Kidney capillary endothelial cell (primary cell): ENCODE measurements around the gene SLC22A12.
"Not testable (repeated sequence)": the region's sequence is repeated elsewhere in the genome, so short reads cannot be mapped to it uniquely, and the experiment has no call there.

Experiments
- DNase-seq: peaks from one replicate; pipeline ENCODE4 v3.0.0-alpha.2; 2018; ENCODE audit warnings: low spot score

SLC22A12 gene

GRCh38 chr11:64590763-64591221, at the start of gene SLC22A12:
Gene SLC22A12 (plus strand): TSS chr11:64591220. CDS start chr11:64591557, 337 bp downstream.
- no peak for DNase-seq

- no peak for DNase-seq
Measured at GRCh38 chr11:64542172-64543125, 48.6 kb upstream of the SLC22A12 start.

GRCh38 chr11:64543818-64544217, 47.2 kb upstream of the SLC22A12 start:
- DNase-seq = no peak

- DNase-seq = no peak
Measured at GRCh38 chr11:64544616-64545296, 46.3 kb upstream of the SLC22A12 start.

GRCh38 chr11:64545619-64546018, 45.4 kb upstream of the SLC22A12 start:
- peak; percentile 58 for DNase-seq

GRCh38 chr11:64546176-64546575, 44.8 kb upstream of the SLC22A12 start:
- DNase-seq = no peak

GRCh38 chr11:64546600-64546999, 44.4 kb upstream of the SLC22A12 start:
- DNase-seq = no peak

- no peak for DNase-seq
Measured at GRCh38 chr11:64549969-64550368, 41.1 kb upstream of the SLC22A12 start.

GRCh38 chr11:64553554-64554201, 37.3 kb upstream of the SLC22A12 start:
- DNase-seq = peak; percentile 46

GRCh38 chr11:64556044-64556720, 34.8 kb upstream of the SLC22A12 start:
- no peak for DNase-seq

GRCh38 chr11:64556721-64557250, 34.2 kb upstream of the SLC22A12 start:
- no peak for DNase-seq

- DNase-seq = no peak
Measured at GRCh38 chr11:64558065-64558745, 32.8 kb upstream of the SLC22A12 start.

GRCh38 chr11:64558869-64559268, 32.2 kb upstream of the SLC22A12 start:
- DNase-seq = no peak

- no peak for DNase-seq
Measured at GRCh38 chr11:64559351-64560138, 31.5 kb upstream of the SLC22A12 start.

- no peak for DNase-seq
Measured at GRCh38 chr11:64560139-64560771, 30.8 kb upstream of the SLC22A12 start.

GRCh38 chr11:64560941-64561340, 30.1 kb upstream of the SLC22A12 start:
- no peak for DNase-seq

GRCh38 chr11:64561429-64561828, 29.6 kb upstream of the SLC22A12 start:
- DNase-seq = not testable (repeated sequence)

GRCh38 chr11:64561984-64562722, 28.9 kb upstream of the SLC22A12 start:
- no peak for DNase-seq
